ENCODE data around the gene LEPROT. TPM values are rescaled to one million over a fixed set of nuclear protein-coding genes. Genes with fewer than 3 reads are reported as not detected.
"Not testable (repeated sequence)": the region's sequence is repeated elsewhere in the genome, so short reads cannot be mapped to it uniquely, and the experiment has no call there.

LEPROT gene
- total RNA-seq, 1 donor from 2014 or later = 30.8 TPM

GRCh38 chr1:65445837-65446236, 25.4 kb downstream of the LEPROT start:
- Histone ChIP-seq H3K27me3 (ENCODE audit: control insufficient read depth in 3 of 3, insufficient read depth in 3 of 3, low read length in 3 of 3) (no peaks in the 10 kb centered on the region), H3K4me1 (ENCODE audit: control insufficient read depth in 3 of 3, insufficient read depth in 3 of 3, low read length in 3 of 3) (no peaks in the 10 kb centered on the region), H3K9me3 (ENCODE audit: control insufficient read depth in 3 of 3, low read length in 3 of 3) (no peaks in the 10 kb centered on the region), H3K4me3 (ENCODE audit: low read length in 3 of 3) (no peak overlapping the region), H3K36me3 (ENCODE audit: control insufficient read depth in 3 of 3, insufficient read depth in 3 of 3, low read length in 3 of 3) (no peaks in the 10 kb centered on the region), H3K9ac (ENCODE audit: low read depth in 1 of 3, low read length in 3 of 3) (no peak overlapping the region), H3K27ac (ENCODE audit: low read depth, low read length) (no peak overlapping the region)

GRCh38 chr1:65449214-65449823, 28.9 kb downstream of the LEPROT start:
- no peak overlapping the region for H3K9ac ChIP-seq (ENCODE audit: low read depth in 1 of 3, low read length in 3 of 3)
- no peaks in the 10 kb centered on the region for H3K4me1 ChIP-seq (ENCODE audit: control insufficient read depth in 3 of 3, insufficient read depth in 3 of 3, low read length in 3 of 3)
- H3K27me3 ChIP-seq (ENCODE audit: control insufficient read depth in 3 of 3, insufficient read depth in 3 of 3, low read length in 3 of 3) = no peaks in the 10 kb centered on the region
- H3K9me3 ChIP-seq (ENCODE audit: control insufficient read depth in 3 of 3, low read length in 3 of 3) = no peaks in the 10 kb centered on the region
- H3K27ac ChIP-seq (ENCODE audit: low read depth, low read length) = no peak overlapping the region
- no peak overlapping the region for H3K4me3 ChIP-seq (ENCODE audit: low read length in 3 of 3)
- no peaks in the 10 kb centered on the region for H3K36me3 ChIP-seq (ENCODE audit: control insufficient read depth in 3 of 3, insufficient read depth in 3 of 3, low read length in 3 of 3)

GRCh38 chr1:65455678-65456077, 35.2 kb downstream of the LEPROT start:
- not testable (repeated sequence) for H3K27ac ChIP-seq (ENCODE audit: low read depth, low read length); H3K36me3 ChIP-seq (ENCODE audit: control insufficient read depth in 3 of 3, insufficient read depth in 3 of 3, low read length in 3 of 3); H3K4me1 ChIP-seq (ENCODE audit: control insufficient read depth in 3 of 3, insufficient read depth in 3 of 3, low read length in 3 of 3); H3K4me3 ChIP-seq (ENCODE audit: low read length in 3 of 3); H3K9me3 ChIP-seq (ENCODE audit: control insufficient read depth in 3 of 3, low read length in 3 of 3); H3K27me3 ChIP-seq (ENCODE audit: control insufficient read depth in 3 of 3, insufficient read depth in 3 of 3, low read length in 3 of 3); H3K9ac ChIP-seq (ENCODE audit: low read depth in 1 of 3, low read length in 3 of 3)

- no peaks in the 10 kb centered on the region for H3K36me3 ChIP-seq (ENCODE audit: control insufficient read depth in 3 of 3, insufficient read depth in 3 of 3, low read length in 3 of 3)
- peaks cover 0 to 6% (median 0%) of the 10 kb centered on the region in 3 donors for H3K4me1 ChIP-seq (ENCODE audit: control insufficient read depth in 3 of 3, insufficient read depth in 3 of 3, low read length in 3 of 3)
- H3K27ac ChIP-seq (ENCODE audit: low read depth, low read length) = no peak overlapping the region
- H3K9ac ChIP-seq (ENCODE audit: low read depth in 1 of 3, low read length in 3 of 3) = no peak overlapping the region
- H3K9me3 ChIP-seq (ENCODE audit: control insufficient read depth in 3 of 3, low read length in 3 of 3) = no peaks in the 10 kb centered on the region
- H3K27me3 ChIP-seq (ENCODE audit: control insufficient read depth in 3 of 3, insufficient read depth in 3 of 3, low read length in 3 of 3) = no peaks in the 10 kb centered on the region
- H3K4me3 ChIP-seq (ENCODE audit: low read length in 3 of 3) = no peak overlapping the region
Measured at GRCh38 chr1:65456481-65456880, 36.0 kb downstream of the LEPROT start.

GRCh38 chr1:65457868-65458267, 37.4 kb downstream of the LEPROT start:
- no peaks in the 10 kb centered on the region for H3K27me3 ChIP-seq (ENCODE audit: control insufficient read depth in 3 of 3, insufficient read depth in 3 of 3, low read length in 3 of 3)
- no peak overlapping the region for H3K4me3 ChIP-seq (ENCODE audit: low read length in 3 of 3)
- no peak overlapping the region for H3K27ac ChIP-seq (ENCODE audit: low read depth, low read length)
- no peaks in the 10 kb centered on the region for H3K36me3 ChIP-seq (ENCODE audit: control insufficient read depth in 3 of 3, insufficient read depth in 3 of 3, low read length in 3 of 3)
- no peak overlapping the region for H3K9ac ChIP-seq (ENCODE audit: low read depth in 1 of 3, low read length in 3 of 3)
- H3K9me3 ChIP-seq (ENCODE audit: control insufficient read depth in 3 of 3, low read length in 3 of 3) = no peaks in the 10 kb centered on the region
- H3K4me1 ChIP-seq (ENCODE audit: control insufficient read depth in 3 of 3, insufficient read depth in 3 of 3, low read length in 3 of 3) = peaks cover 0 to 6% (median 0%) of the 10 kb centered on the region in 3 donors

GRCh38 chr1:65458730-65459396, 38.4 kb downstream of the LEPROT start:
- Histone ChIP-seq H3K27ac (ENCODE audit: low read depth, low read length) (no peak overlapping the region), H3K4me1 (ENCODE audit: control insufficient read depth in 3 of 3, insufficient read depth in 3 of 3, low read length in 3 of 3) (peaks cover 0 to 6% (median 0%) of the 10 kb centered on the region in 3 donors), H3K27me3 (ENCODE audit: control insufficient read depth in 3 of 3, insufficient read depth in 3 of 3, low read length in 3 of 3) (no peaks in the 10 kb centered on the region)

GRCh38 chr1:65459397-65459768, 38.9 kb downstream of the LEPROT start:
- no peak overlapping the region for H3K9ac ChIP-seq (ENCODE audit: low read depth in 1 of 3, low read length in 3 of 3)
- H3K27me3 ChIP-seq (ENCODE audit: control insufficient read depth in 3 of 3, insufficient read depth in 3 of 3, low read length in 3 of 3) = no peaks in the 10 kb centered on the region
- H3K9me3 ChIP-seq (ENCODE audit: control insufficient read depth in 3 of 3, low read length in 3 of 3) = no peaks in the 10 kb centered on the region
- peaks cover 0 to 6% (median 0%) of the 10 kb centered on the region in 3 donors for H3K4me1 ChIP-seq (ENCODE audit: control insufficient read depth in 3 of 3, insufficient read depth in 3 of 3, low read length in 3 of 3)
- H3K27ac ChIP-seq (ENCODE audit: low read depth, low read length) = no peak overlapping the region
- H3K36me3 ChIP-seq (ENCODE audit: control insufficient read depth in 3 of 3, insufficient read depth in 3 of 3, low read length in 3 of 3) = no peaks in the 10 kb centered on the region
- no peak overlapping the region for H3K4me3 ChIP-seq (ENCODE audit: low read length in 3 of 3)

More at GRCh38 chr1:65458730-65459396, 38.4 kb downstream of the LEPROT start:
- Histone ChIP-seq H3K36me3 (ENCODE audit: control insufficient read depth in 3 of 3, insufficient read depth in 3 of 3, low read length in 3 of 3) (no peaks in the 10 kb centered on the region), H3K4me3 (ENCODE audit: low read length in 3 of 3) (no peak overlapping the region), H3K9me3 (ENCODE audit: control insufficient read depth in 3 of 3, low read length in 3 of 3) (no peaks in the 10 kb centered on the region), H3K9ac (ENCODE audit: low read depth in 1 of 3, low read length in 3 of 3) (no peak overlapping the region)

- H3K9me3 ChIP-seq (ENCODE audit: control insufficient read depth in 3 of 3, low read length in 3 of 3); H3K27ac ChIP-seq (ENCODE audit: low read depth, low read length); H3K4me3 ChIP-seq (ENCODE audit: low read length in 3 of 3); H3K9ac ChIP-seq (ENCODE audit: low read depth in 1 of 3, low read length in 3 of 3); H3K27me3 ChIP-seq (ENCODE audit: control insufficient read depth in 3 of 3, insufficient read depth in 3 of 3, low read length in 3 of 3); H3K36me3 ChIP-seq (ENCODE audit: control insufficient read depth in 3 of 3, insufficient read depth in 3 of 3, low read length in 3 of 3): not testable (repeated sequence)
- peaks cover 4 to 12% (median 5%) of the 10 kb centered on the region in 3 donors for H3K4me1 ChIP-seq (ENCODE audit: control insufficient read depth in 3 of 3, insufficient read depth in 3 of 3, low read length in 3 of 3)
Measured at GRCh38 chr1:65465837-65466236, 45.4 kb downstream of the LEPROT start.

GRCh38 chr1:65467536-65467935, 47.1 kb downstream of the LEPROT start:
- H3K9me3 ChIP-seq (ENCODE audit: control insufficient read depth in 3 of 3, low read length in 3 of 3) = no peaks in the 10 kb centered on the region
- no peak overlapping the region for H3K9ac ChIP-seq (ENCODE audit: low read depth in 1 of 3, low read length in 3 of 3)
- peaks cover 4 to 15% (median 5%) of the 10 kb centered on the region in 3 donors for H3K4me1 ChIP-seq (ENCODE audit: control insufficient read depth in 3 of 3, insufficient read depth in 3 of 3, low read length in 3 of 3)

GRCh38 chr1:65469126-65469888, 48.8 kb downstream of the LEPROT start:
- no peaks in the 10 kb centered on the region for H3K36me3 ChIP-seq (ENCODE audit: control insufficient read depth in 3 of 3, insufficient read depth in 3 of 3, low read length in 3 of 3)
- no peak overlapping the region for H3K9ac ChIP-seq (ENCODE audit: low read depth in 1 of 3, low read length in 3 of 3)
- peak overlapping the region; percentile 62 for H3K27ac ChIP-seq (ENCODE audit: low read depth, low read length)
- H3K4me3 ChIP-seq (ENCODE audit: low read length in 3 of 3) = no peak overlapping the region
- no peaks in the 10 kb centered on the region for H3K27me3 ChIP-seq (ENCODE audit: control insufficient read depth in 3 of 3, insufficient read depth in 3 of 3, low read length in 3 of 3)
- H3K4me1 ChIP-seq (ENCODE audit: control insufficient read depth in 3 of 3, insufficient read depth in 3 of 3, low read length in 3 of 3) = peaks cover 4 to 15% (median 5%) of the 10 kb centered on the region in 3 donors
- H3K9me3 ChIP-seq (ENCODE audit: control insufficient read depth in 3 of 3, low read length in 3 of 3) = no peaks in the 10 kb centered on the region

More at GRCh38 chr1:65467536-65467935, 47.1 kb downstream of the LEPROT start:
- H3K27me3 ChIP-seq (ENCODE audit: control insufficient read depth in 3 of 3, insufficient read depth in 3 of 3, low read length in 3 of 3) = no peaks in the 10 kb centered on the region
- H3K4me3 ChIP-seq (ENCODE audit: low read length in 3 of 3) = no peak overlapping the region
- H3K27ac ChIP-seq (ENCODE audit: low read depth, low read length) = no peak overlapping the region
- H3K36me3 ChIP-seq (ENCODE audit: control insufficient read depth in 3 of 3, insufficient read depth in 3 of 3, low read length in 3 of 3) = no peaks in the 10 kb centered on the region
